Activated naive CD4-positive, alpha-beta T cell treated with anti-CD3 and anti-CD28 coated beads, Interleukin-2, amount 50 U/mL, for 24 hours (primary cell): ENCODE results near the gene TP53INP2.
A peak's percentile ranks its signal among the peaks of the same experiment; 100 is the strongest.

Experiments
- H3K27ac Mint-ChIP-seq: one replicate; pipeline ENCODE4 v1.8.0; 2021; ENCODE audit warnings: mild to moderate bottlenecking, mixed read lengths
- H3K27me3 Mint-ChIP-seq: one replicate; pipeline ENCODE4 v1.8.0; 2021; ENCODE audit warnings: mixed read lengths
- H3K36me3 Mint-ChIP-seq: one replicate; pipeline ENCODE4 v1.8.0; 2021; ENCODE audit warnings: mixed read lengths
- H3K4me1 Mint-ChIP-seq: one replicate; pipeline ENCODE4 v1.8.0; 2021; ENCODE audit warnings: mixed read lengths
- H3K4me3 Mint-ChIP-seq: one replicate; pipeline ENCODE4 v1.8.0; 2021; ENCODE audit warnings: mild to moderate bottlenecking, mixed read lengths
- H3K9me3 Mint-ChIP-seq: one replicate; pipeline ENCODE4 v1.8.0; 2021; ENCODE audit warnings: mixed read lengths

The TP53INP2 gene

GRCh38 chr20:34701405-34702085, 2.6 kb upstream of the TP53INP2 start:
- no peak overlapping the region for H3K27ac Mint-ChIP-seq
- no peaks in the 10 kb centered on the region for H3K36me3 Mint-ChIP-seq
- H3K4me1 Mint-ChIP-seq = peaks cover 22% of the 10 kb centered on the region
- H3K9me3 Mint-ChIP-seq = no peaks in the 10 kb centered on the region
- no peak overlapping the region for H3K4me3 Mint-ChIP-seq
- H3K27me3 Mint-ChIP-seq = no peaks in the 10 kb centered on the region

DNA sequence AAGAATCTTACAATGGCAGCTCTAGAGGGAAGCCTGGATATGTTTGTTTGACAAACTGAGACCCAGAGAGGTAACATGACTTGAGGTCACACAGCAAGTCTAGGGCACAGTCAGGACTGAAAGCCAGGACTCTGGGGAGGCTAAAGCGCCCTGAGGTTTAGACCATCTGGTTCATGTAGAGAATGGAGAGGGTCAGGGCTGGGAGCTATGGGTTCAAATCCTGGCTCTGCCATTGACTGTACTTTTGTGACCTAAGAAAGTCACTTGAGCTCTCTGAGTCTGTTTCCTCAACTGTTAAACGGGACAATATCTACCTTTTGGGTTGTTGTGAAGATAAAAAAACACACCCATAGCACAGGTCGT, 1.1 kb upstream of the TP53INP2 start:
- peak overlapping the region; percentile 21 for H3K27ac Mint-ChIP-seq
- no peaks in the 10 kb centered on the region for H3K9me3 Mint-ChIP-seq
- peaks cover 22% of the 10 kb centered on the region for H3K4me1 Mint-ChIP-seq
- peak overlapping the region; percentile 93 for H3K4me3 Mint-ChIP-seq
- H3K36me3 Mint-ChIP-seq = no peaks in the 10 kb centered on the region
- no peaks in the 10 kb centered on the region for H3K27me3 Mint-ChIP-seq

DNA sequence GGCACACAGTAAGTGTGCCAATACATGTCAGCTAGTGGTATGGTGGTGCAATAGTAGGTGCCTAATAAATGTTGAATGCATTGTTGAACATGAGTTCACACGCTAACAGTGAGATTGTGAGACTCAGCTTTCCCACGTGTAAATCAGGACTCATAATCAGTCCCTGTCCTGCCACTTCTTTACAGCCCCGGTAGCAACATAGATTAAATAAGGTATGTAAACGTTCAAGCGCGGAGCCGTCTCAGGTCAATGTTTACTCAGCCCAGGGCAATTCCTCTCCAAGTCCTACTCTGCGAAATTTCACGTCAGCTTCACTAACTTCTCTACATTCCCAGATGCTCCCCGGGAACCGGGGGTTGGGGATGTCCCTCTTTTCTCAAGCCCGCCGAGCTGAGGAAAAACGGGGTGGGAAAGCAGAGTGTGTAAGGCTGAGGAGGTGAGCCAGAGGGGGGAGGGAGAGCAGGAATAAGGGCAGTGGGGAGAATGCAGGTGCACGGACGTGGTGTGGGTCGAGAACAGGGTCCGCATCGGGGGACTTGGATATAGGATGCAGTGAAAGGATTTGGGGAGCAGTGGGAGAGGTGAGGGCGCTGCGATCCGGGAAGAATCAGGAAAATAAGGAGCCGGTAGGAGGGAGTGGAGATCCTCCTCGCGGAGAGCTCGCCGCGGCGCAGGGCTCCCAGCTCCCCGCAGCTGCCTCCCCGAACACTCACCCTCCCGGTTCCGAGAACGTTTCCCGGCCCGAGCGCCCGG, 544 bp upstream of the TP53INP2 start:
- peak overlapping the region; percentile 77 for H3K27ac Mint-ChIP-seq
- H3K4me3 Mint-ChIP-seq = peak overlapping the region; percentile 93
- H3K4me1 Mint-ChIP-seq = peaks cover 26% of the 10 kb centered on the region
- no peaks in the 10 kb centered on the region for H3K27me3 Mint-ChIP-seq
- H3K36me3 Mint-ChIP-seq = no peaks in the 10 kb centered on the region
- H3K9me3 Mint-ChIP-seq = no peaks in the 10 kb centered on the region

DNA sequence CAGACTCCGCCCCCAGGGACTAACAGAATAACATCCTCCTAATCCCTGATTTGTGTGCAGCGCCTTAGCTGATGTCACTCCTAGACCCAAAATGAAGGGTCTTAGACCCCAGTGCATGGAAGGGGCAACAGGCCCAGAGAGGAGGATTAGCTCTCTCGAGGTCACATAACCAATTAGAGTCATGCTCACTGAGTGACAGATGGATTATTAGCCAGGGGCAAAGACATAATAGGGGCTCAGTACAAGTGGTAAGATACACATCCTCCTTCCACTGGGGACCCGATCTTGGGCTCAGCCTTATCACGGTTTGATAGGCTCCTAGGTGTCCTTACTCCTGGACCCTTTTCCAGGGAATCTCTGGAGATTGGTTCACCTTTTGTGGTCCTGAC, 858 bp downstream of the TP53INP2 start:
- H3K4me1 Mint-ChIP-seq = peaks cover 27% of the 10 kb centered on the region
- H3K4me3 Mint-ChIP-seq = peak overlapping the region; percentile 86
- no peaks in the 10 kb centered on the region for H3K9me3 Mint-ChIP-seq
- no peaks in the 10 kb centered on the region for H3K36me3 Mint-ChIP-seq
- H3K27ac Mint-ChIP-seq = peak overlapping the region; percentile 70
- no peaks in the 10 kb centered on the region for H3K27me3 Mint-ChIP-seq

DNA sequence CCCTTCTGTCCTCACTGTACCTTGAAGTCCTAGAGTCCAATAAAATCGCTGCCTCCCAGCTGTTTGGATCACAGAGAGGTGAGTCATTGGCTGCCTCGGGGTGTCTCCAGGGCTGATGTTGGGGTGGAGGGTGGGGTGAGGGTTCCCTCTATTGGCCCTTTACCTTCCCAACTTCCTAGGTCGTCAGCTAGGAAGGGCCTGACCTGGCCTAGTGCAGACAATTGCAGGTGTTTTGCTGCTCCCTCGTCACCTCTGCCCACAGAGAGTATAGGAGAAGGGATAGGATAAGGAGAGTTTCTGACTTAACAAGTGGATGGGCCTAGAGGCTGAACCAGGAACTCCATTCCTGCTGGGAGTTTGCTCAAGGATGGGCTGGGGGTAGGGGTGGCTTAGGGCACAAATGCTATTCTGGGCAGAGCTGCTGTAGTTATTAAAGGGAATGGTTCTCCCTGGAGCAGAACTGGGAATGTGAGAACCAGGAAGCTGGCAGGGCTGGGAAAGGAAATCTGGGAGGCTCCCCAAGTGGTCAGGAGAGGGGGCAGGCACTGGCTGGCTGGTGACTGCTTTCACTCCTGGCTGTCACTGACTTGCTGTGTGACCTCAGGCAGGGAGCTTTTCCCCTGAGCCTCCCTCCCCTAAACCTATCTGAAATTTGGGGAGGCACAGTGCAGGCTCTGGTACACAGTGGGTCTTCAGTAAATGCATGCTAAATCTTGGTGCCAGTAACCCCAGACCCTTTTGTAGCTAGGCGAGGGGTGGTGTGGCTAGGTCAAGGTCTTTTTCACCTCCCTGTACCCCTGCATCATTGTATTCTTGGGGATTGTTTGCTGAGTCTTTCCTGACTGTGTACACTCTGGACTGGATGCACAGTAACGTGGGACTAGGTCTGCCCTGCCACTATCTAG, 1.5 kb downstream of the TP53INP2 start:
- H3K4me3 Mint-ChIP-seq = peak overlapping the region; percentile 86
- peaks cover 33% of the 10 kb centered on the region for H3K4me1 Mint-ChIP-seq
- H3K9me3 Mint-ChIP-seq = no peaks in the 10 kb centered on the region
- H3K27me3 Mint-ChIP-seq = no peaks in the 10 kb centered on the region
- no peak overlapping the region for H3K27ac Mint-ChIP-seq
- H3K36me3 Mint-ChIP-seq = no peaks in the 10 kb centered on the region

DNA sequence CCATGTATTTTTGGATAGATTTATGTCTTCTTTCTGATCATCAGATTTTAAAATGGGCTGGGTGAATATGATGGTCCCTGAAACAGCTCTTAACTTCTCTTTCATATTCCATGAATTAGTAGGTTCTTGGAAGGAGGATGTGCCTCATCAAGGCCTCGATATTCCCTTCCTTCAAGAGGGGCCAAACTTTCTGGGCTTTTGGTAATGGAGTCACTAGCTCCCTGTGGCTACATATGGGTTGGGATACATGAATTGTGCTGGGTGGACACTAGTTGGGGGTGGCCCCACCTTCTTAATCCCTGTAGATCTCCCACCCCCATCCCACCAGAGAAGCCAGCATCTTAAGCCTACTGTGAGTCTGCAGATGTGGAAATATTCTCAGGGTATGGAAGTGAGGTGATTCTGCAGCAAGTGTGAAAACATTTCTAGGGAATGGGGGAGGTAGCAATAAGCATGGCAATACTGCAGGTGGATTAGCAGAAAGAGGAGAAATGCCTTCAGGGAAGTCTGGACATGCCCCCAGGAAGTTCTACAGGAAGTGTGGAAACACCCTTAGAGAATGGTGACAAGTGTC, 2.2 kb downstream of the TP53INP2 start:
- H3K36me3 Mint-ChIP-seq = no peaks in the 10 kb centered on the region
- H3K27me3 Mint-ChIP-seq = no peaks in the 10 kb centered on the region
- H3K9me3 Mint-ChIP-seq = no peaks in the 10 kb centered on the region
- H3K27ac Mint-ChIP-seq = no peak overlapping the region
- peaks cover 34% of the 10 kb centered on the region for H3K4me1 Mint-ChIP-seq
- H3K4me3 Mint-ChIP-seq = no peak overlapping the region

GRCh38 chr20:34706912-34707784, 3.0 kb downstream of the TP53INP2 start:
- Mint-ChIP-seq H3K36me3 (no peaks in the 10 kb centered on the region), H3K27me3 (no peaks in the 10 kb centered on the region), H3K4me3 (no peak overlapping the region), H3K9me3 (no peaks in the 10 kb centered on the region), H3K4me1 (peaks cover 34% of the 10 kb centered on the region), H3K27ac (no peak overlapping the region)

GRCh38 chr20:34708621-34709043, 4.5 kb downstream of the TP53INP2 start:
- no peaks in the 10 kb centered on the region for H3K9me3 Mint-ChIP-seq
- H3K4me3 Mint-ChIP-seq = peak overlapping the region; percentile 84
- H3K27ac Mint-ChIP-seq = no peak overlapping the region
- H3K36me3 Mint-ChIP-seq = peaks cover 2% of the 10 kb centered on the region
- H3K4me1 Mint-ChIP-seq = peaks cover 35% of the 10 kb centered on the region
- no peaks in the 10 kb centered on the region for H3K27me3 Mint-ChIP-seq

GRCh38 chr20:34709044-34709830, 5.1 kb downstream of the TP53INP2 start:
- Mint-ChIP-seq H3K36me3 (peaks cover 2% of the 10 kb centered on the region), H3K4me1 (peaks cover 35% of the 10 kb centered on the region)

GRCh38 chr20:34709831-34710567, 5.9 kb downstream of the TP53INP2 start:
- H3K9me3 Mint-ChIP-seq = no peaks in the 10 kb centered on the region
- H3K27ac Mint-ChIP-seq = no peak overlapping the region
- peak overlapping the region; percentile 84 for H3K4me3 Mint-ChIP-seq
- no peaks in the 10 kb centered on the region for H3K27me3 Mint-ChIP-seq
- peaks cover 29% of the 10 kb centered on the region for H3K4me1 Mint-ChIP-seq
- peaks cover 2% of the 10 kb centered on the region for H3K36me3 Mint-ChIP-seq

More at GRCh38 chr20:34709044-34709830, 5.1 kb downstream of the TP53INP2 start:
- no peak overlapping the region for H3K27ac Mint-ChIP-seq
- H3K9me3 Mint-ChIP-seq = no peaks in the 10 kb centered on the region
- peak overlapping the region; percentile 84 for H3K4me3 Mint-ChIP-seq
- H3K27me3 Mint-ChIP-seq = no peaks in the 10 kb centered on the region

- Mint-ChIP-seq H3K36me3 (peaks cover 2% of the 10 kb centered on the region), H3K4me1 (peaks cover 25% of the 10 kb centered on the region), H3K27ac (no peak overlapping the region), H3K4me3 (peak overlapping the region; percentile 82), H3K9me3 (no peaks in the 10 kb centered on the region), H3K27me3 (no peaks in the 10 kb centered on the region)
Measured at GRCh38 chr20:34710568-34710839, 6.4 kb downstream of the TP53INP2 start.

GRCh38 chr20:34710861-34711574, 6.9 kb downstream of the TP53INP2 start:
- Mint-ChIP-seq H3K36me3 (peaks cover 2% of the 10 kb centered on the region), H3K4me1 (peaks cover 25% of the 10 kb centered on the region), H3K27ac (no peak overlapping the region), H3K27me3 (no peaks in the 10 kb centered on the region), H3K4me3 (peak overlapping the region; percentile 82), H3K9me3 (no peaks in the 10 kb centered on the region)

DNA sequence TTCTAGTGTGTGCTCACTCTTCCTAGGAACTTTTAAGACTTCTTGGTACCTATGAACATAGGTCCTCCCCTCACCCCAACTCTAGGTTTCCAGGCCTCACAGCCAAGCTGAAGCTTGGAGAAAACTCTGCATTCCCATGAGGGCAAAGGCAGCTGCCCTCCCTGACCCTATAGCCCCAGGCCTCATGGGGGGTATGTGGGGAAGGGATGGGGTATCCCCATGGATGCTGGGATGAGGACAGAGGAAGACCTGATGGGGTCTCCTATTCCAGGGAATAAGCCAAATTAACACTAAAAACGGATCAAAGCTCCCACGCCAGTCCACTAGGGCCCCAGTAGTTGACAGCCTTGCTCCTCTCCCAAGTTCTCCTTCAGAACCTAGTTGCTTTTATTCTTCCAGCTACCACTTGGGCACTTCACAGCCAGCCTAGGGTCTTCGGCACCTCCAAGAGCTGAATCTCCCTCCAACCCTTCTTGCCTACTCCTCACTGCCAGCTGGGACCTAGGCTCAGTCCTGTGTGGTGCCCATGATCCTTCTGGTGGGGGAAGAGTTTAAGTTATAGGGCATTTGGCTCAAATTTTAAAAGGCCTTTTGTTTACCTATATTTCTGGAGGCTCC, 7.8 kb downstream of the TP53INP2 start:
- H3K4me3 Mint-ChIP-seq = no peak overlapping the region
- H3K4me1 Mint-ChIP-seq = peaks cover 21% of the 10 kb centered on the region
- H3K27ac Mint-ChIP-seq = no peak overlapping the region
- H3K27me3 Mint-ChIP-seq = no peaks in the 10 kb centered on the region
- H3K36me3 Mint-ChIP-seq = peaks cover 2% of the 10 kb centered on the region
- H3K9me3 Mint-ChIP-seq = no peaks in the 10 kb centered on the region
